Small intestine (tissue), 7 donors: ENCODE measurements around the gene ENO1. TPM values are rescaled to one million over a fixed set of nuclear protein-coding genes. Genes with fewer than 3 reads are reported as not detected.
"Not testable (repeated sequence)": the region's sequence is repeated elsewhere in the genome, so short reads cannot be mapped to it uniquely, and the experiment has no call there.

Source experiments
- DNase-seq, 2 donors: peaks; one replicate each; pipeline versions ENCODE4 v3.0.0 to v3.0.0-alpha.2; 2013
- FAIRE-seq: peaks from 2 replicates; lab custom pipeline; 2012; peaks lifted over from hg19 to GRCh38; lab: Jason Lieb, UNC
- H3K27ac ChIP-seq, 3 donors: one replicate each; pipeline ENCODE4 v1.5.1; 2013; ENCODE audit warnings: low read length in 2 of 3, mild to moderate bottlenecking in 2 of 3, control low read depth in 1 of 3, inconsistent platforms in 1 of 3, low read depth in 1 of 3, moderate library complexity in 1 of 3
- H3K27me3 ChIP-seq, 3 donors: one replicate each; pipeline ENCODE4 v1.6.1; 2013; ENCODE audit warnings: low read length in 3 of 3, inconsistent platforms in 1 of 3; ENCODE audit not compliant: control insufficient read depth in 3 of 3, insufficient read depth in 3 of 3
- H3K36me3 ChIP-seq, 3 donors: one replicate each; pipeline ENCODE4 v1.6.1; 2013; ENCODE audit warnings: low read length in 3 of 3, inconsistent platforms in 1 of 3, low read depth in 1 of 3, mild to moderate bottlenecking in 1 of 3, moderate library complexity in 1 of 3; ENCODE audit not compliant: control insufficient read depth in 3 of 3, insufficient read depth in 2 of 3
- H3K4me1 ChIP-seq, 3 donors: one replicate each; pipeline ENCODE4 v1.6.1; 2013; ENCODE audit warnings: low read length in 2 of 3, inconsistent platforms in 1 of 3, low read depth in 1 of 3, mild to moderate bottlenecking in 1 of 3, moderate library complexity in 1 of 3; ENCODE audit not compliant: control insufficient read depth in 3 of 3, insufficient read depth in 2 of 3
- H3K4me3 ChIP-seq, 3 donors: one replicate each; pipeline ENCODE4 v1.5.1; 2013; ENCODE audit warnings: low read length in 3 of 3, control low read depth in 1 of 3, inconsistent platforms in 1 of 3, low read depth in 1 of 3, mild to moderate bottlenecking in 1 of 3, moderate library complexity in 1 of 3
- H3K9me3 ChIP-seq, 2 donors: one replicate each; pipeline ENCODE4 v1.6.1; 2013; ENCODE audit warnings: low read depth in 1 of 2, low read length in 1 of 2; ENCODE audit not compliant: control insufficient read depth in 2 of 2, insufficient read depth in 1 of 2
- WGBS, 3 donors: extraction: QIAGEN DNeasy Blood & Tissue Kit; methylation state at CpG; one replicate each; pipeline ENCODE4 v1.1.7; 2013; 5-methylcytosine and 5-hydroxymethylcytosine counted together
- polyA plus RNA-seq, 4 donors: library from polyadenylated mRNA; stranded (reverse) in 3 of 4; unstranded in 1 of 4; fragments of 200-250 nt in 3 of 4; fragments of 120-200 nt in 1 of 4; gene quantifications; one replicate each; pipeline versions ENCODE4 v1.2.1 to v1.2.3, GENCODE V29; 2013
- donor health status: healthy with polysubstance abuse.
- donor health status: control.
- donor health status: control.
- donor health status: Bipolar disorder and iron deficiency.
- donor health status: healthy.

The ENO1 gene
- polyA plus RNA-seq, 4 donors, result 491 to 829 (median 592) TPM

DNA sequence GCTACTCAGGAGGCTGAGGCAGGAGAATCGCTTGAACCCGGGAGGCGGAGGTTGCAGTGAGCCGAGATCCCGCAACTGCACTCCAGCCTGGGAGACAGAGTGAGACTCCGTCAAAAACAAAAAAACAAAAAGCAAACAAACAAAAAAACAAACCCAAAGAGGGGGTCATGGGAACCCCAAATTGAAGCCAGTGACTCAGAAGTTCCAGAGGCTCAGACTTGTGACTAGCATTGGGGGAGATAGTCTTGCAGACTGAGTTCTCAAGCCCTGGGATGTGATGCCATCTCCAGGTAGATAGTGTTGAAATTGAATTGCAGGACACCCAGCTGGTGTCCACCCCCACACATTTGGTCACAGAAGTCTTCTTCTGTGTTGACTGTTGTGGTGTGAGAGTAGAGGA is 24.9 kb upstream of the ENO1 start:
- H3K4me1 ChIP-seq, result no peaks in the 10 kb centered on the region
- H3K4me3 ChIP-seq, result no peak overlapping the region
- no peaks in the 10 kb centered on the region for H3K36me3 ChIP-seq
- H3K27ac ChIP-seq, result no peak overlapping the region
- no peaks in the 10 kb centered on the region for H3K27me3 ChIP-seq
- WGBS, 3 donors, result 94 to 96% (median 95%) methylated on average over 6 of the region's 6 CpGs
- FAIRE-seq, result no peak
- no peak for DNase-seq
- no peaks in the 10 kb centered on the region for H3K9me3 ChIP-seq

DNA sequence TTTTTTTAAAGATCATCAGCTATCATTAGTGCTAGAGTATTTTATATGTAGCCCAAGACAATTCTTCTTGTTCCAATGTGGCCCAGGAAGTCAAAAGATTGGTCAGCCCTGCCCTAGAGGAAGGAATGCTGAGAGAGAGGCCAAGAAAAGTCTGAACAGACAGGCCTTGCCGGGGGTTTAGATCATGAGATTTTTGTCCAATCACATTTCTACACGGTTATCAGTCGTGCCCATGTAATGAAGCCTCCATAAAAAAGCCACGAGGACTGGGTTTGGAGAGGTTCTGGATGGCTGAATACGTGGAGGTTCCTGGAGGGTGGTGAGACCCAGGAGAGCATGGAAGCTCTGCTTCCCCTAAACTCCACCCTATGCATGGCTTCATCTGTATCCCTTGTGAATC is 24.3 kb upstream of the ENO1 start:
- H3K27me3 ChIP-seq, result no peaks in the 10 kb centered on the region
- H3K4me1 ChIP-seq, result no peaks in the 10 kb centered on the region
- FAIRE-seq (no peak), DNase-seq (no peak)
- H3K27ac ChIP-seq, result no peak overlapping the region
- no peaks in the 10 kb centered on the region for H3K9me3 ChIP-seq
- no peak overlapping the region for H3K4me3 ChIP-seq
- 52 to 78% (median 64%) methylated on average over 5 of the region's 5 CpGs for WGBS, 3 donors
- H3K36me3 ChIP-seq, result no peaks in the 10 kb centered on the region

DNA sequence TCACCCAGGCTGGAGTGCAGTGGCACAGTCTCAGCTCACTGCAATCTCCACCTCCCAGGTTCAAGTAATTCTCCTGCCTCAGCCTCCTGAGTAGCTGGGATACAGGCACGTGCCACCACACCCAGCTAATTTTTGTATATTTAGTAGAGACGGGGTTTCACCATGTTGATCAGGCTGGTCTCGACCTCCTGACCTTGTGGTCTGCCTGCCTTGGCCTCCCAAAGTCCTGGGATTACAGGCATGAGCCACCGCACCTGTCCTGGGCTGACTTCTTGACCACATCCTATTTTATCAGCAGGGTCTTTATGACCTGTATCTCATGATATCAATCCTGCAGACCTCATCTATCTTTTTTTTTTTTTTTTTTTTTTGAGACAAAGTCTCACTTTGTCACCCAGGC is 22.2 kb upstream of the ENO1 start:
- H3K27me3 ChIP-seq, DNase-seq, H3K27ac ChIP-seq, H3K4me1 ChIP-seq, H3K36me3 ChIP-seq, H3K4me3 ChIP-seq, H3K9me3 ChIP-seq, FAIRE-seq: not testable (repeated sequence)
- 84 to 96% (median 86%) methylated on average over 4 of the region's 4 CpGs for WGBS, 3 donors

DNA sequence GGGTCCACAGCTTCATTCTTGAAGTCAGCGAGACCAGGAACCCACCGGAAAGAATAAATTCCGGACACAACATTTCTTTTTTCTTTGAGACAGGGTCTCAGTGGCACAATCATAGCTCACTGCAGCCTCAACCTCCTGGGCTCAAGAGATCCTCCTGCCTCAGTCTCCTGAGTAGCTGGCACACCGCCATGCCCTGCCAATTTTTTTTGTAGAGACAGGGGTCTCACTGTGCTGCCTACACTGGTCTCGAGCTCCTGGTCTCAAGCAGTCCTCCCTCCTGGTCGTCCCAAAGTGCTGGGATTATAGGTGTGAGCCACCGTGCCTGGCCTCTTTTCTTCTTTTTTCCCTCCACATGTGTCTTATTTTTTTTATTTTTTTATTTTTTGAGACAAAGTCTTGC is 20.6 kb upstream of the ENO1 start:
- WGBS, 3 donors, result 93 to 96% (median 94%) methylated on average over 7 of the region's 7 CpGs
- Histone ChIP-seq H3K4me1 (no peaks in the 10 kb centered on the region), H3K4me3 (no peak overlapping the region), H3K27me3 (no peaks in the 10 kb centered on the region), H3K9me3 (no peaks in the 10 kb centered on the region), H3K27ac (no peak overlapping the region), H3K36me3 (no peaks in the 10 kb centered on the region)
- FAIRE-seq (no peak), DNase-seq (no peak)

DNA sequence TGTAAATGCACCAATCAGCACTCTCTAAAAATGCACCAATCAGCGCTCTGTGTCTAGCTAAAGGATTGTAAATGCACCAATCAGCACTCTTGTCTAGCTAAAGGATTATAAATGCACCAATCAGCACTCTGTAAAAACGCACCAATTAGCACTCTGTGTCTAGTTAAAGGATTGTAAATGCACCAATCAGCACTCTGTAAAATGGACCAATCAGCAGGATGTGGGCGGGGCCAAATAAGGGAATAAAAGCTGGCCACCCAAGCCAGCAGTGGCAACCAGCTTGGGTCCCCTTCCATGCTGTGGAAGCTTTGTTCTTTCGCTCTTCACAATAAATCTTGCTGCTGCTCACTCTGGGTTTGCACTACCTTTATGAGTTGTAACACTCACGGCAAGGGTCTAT is 19.9 kb upstream of the ENO1 start:
- WGBS, 3 donors, result 90 to 97% (median 96%) methylated on average over 5 of the region's 5 CpGs
- H3K36me3 ChIP-seq, H3K4me1 ChIP-seq, H3K9me3 ChIP-seq, DNase-seq, H3K4me3 ChIP-seq, H3K27ac ChIP-seq, H3K27me3 ChIP-seq, FAIRE-seq: not testable (repeated sequence)

DNA sequence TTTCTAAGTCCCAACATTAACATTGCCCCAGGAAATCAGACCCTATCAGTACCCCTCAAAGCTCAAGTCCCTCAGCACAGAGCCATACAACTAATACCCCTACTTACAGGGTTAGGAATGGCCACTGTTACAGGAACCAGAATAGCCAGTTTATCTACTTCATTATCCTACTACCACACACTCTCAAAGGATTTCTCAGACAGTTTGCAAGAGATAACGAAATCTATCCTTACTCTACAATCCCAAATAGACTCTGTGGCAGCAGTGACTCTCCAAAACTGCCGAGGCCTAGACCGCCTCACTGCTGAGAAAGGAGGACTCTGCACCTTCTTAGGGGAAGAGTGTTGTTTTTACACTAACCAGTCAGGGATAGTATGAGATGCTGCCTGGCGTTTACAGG is 19.0 kb upstream of the ENO1 start:
- not testable (repeated sequence) for H3K36me3 ChIP-seq, DNase-seq, H3K27me3 ChIP-seq, H3K4me1 ChIP-seq, FAIRE-seq, H3K9me3 ChIP-seq, H3K4me3 ChIP-seq, H3K27ac ChIP-seq
- 71 to 85% (median 74%) methylated on average over 4 of the region's 4 CpGs for whole genome bisulfite sequencing, 3 donors

DNA sequence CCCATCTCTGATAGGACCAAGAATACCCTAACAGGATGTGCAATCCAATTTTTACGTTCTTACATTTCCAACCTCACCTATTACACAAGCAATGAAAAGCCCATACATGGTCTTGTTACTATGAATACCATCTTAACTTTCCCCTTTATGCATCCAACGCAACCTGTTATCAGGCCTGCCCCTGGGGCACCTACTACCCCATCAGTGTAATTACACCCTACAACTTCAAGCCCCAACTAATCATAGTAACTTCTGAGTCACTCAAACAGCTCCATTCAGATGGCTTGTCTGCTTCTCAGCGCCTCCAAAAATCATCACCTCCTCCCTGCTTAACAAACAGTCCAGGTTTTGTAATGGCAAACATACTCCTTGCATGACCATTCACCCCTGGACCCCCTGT is 18.3 kb upstream of the ENO1 start:
- H3K4me1 ChIP-seq, H3K36me3 ChIP-seq, H3K4me3 ChIP-seq, FAIRE-seq, H3K9me3 ChIP-seq, H3K27ac ChIP-seq, DNase-seq, H3K27me3 ChIP-seq: not testable (repeated sequence)
- 72 to 78% (median 76%) methylated on average over 3 of the region's 3 CpGs for WGBS, 3 donors

DNA sequence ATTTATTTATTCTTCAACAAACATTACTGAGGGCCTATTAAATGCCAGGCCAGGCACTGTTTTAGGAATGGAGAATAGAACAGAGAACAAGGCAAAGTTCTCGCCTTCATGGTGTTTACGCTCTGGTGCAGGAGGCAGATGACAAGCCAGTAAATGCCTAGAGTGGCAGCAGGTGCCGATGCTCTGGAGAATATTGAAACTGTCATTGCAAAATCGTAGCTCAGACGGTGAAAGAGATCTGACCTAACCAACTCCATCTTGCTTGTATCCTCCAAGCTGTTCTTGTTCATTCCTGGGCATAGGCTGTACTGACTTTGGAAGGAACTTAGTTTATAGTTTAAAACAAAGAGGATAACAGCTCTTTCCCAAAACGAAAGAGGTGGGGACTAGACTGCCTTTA is 13.5 kb upstream of the ENO1 start:
- Histone ChIP-seq H3K9me3 (no peaks in the 10 kb centered on the region), H3K4me3 (no peak overlapping the region), H3K4me1 (no peaks in the 10 kb centered on the region), H3K27me3 (no peaks in the 10 kb centered on the region), H3K36me3 (no peaks in the 10 kb centered on the region), H3K27ac (no peak overlapping the region)
- FAIRE-seq (no peak), DNase-seq (no peak)
- WGBS, 3 donors, result 84 to 88% (median 86%) methylated on average over 6 of the region's 6 CpGs

DNA sequence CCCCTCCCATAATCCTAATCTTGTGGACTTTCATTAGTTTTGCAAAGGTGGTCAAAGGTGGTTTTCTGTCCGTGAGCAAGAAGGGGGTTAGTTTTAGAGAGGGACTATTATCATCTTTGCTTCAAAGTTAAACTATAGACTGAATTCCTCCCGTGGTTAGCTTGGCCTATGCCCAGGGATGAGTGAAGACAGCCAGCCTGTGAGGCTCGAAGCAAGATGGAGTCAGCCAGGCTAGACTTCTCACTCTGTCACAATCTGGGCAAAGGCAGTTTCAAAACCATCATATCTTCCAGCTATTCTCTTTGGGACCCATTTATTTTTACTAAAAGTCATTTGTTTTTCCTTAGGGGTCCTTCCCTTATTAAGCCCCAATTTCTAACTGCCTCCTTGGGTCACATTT is 12.9 kb upstream of the ENO1 start:
- no peaks in the 10 kb centered on the region for H3K27me3 ChIP-seq
- no peak for FAIRE-seq

More for the DNA sequence above, 12.9 kb upstream of the ENO1 start:
- H3K4me3 ChIP-seq, result no peak overlapping the region
- H3K27ac ChIP-seq, result no peak overlapping the region
- no peaks in the 10 kb centered on the region for H3K4me1 ChIP-seq
- no peak for DNase-seq
- no peaks in the 10 kb centered on the region for H3K9me3 ChIP-seq
- 58 to 63% (median 61%) methylated on average over 3 of the region's 3 CpGs for WGBS, 3 donors
- no peaks in the 10 kb centered on the region for H3K36me3 ChIP-seq
